AG08395 (cell line): ENCODE measurements around the gene ALDH5A1.
A peak's percentile ranks its signal among the peaks of the same experiment; 100 is the strongest.

Source experiments
- DNase-seq: peaks from one replicate; pipeline ENCODE4 v3.0.0; 2012; ENCODE audit warnings: mixed read lengths, low spot score

Gene ALDH5A1

DNA sequence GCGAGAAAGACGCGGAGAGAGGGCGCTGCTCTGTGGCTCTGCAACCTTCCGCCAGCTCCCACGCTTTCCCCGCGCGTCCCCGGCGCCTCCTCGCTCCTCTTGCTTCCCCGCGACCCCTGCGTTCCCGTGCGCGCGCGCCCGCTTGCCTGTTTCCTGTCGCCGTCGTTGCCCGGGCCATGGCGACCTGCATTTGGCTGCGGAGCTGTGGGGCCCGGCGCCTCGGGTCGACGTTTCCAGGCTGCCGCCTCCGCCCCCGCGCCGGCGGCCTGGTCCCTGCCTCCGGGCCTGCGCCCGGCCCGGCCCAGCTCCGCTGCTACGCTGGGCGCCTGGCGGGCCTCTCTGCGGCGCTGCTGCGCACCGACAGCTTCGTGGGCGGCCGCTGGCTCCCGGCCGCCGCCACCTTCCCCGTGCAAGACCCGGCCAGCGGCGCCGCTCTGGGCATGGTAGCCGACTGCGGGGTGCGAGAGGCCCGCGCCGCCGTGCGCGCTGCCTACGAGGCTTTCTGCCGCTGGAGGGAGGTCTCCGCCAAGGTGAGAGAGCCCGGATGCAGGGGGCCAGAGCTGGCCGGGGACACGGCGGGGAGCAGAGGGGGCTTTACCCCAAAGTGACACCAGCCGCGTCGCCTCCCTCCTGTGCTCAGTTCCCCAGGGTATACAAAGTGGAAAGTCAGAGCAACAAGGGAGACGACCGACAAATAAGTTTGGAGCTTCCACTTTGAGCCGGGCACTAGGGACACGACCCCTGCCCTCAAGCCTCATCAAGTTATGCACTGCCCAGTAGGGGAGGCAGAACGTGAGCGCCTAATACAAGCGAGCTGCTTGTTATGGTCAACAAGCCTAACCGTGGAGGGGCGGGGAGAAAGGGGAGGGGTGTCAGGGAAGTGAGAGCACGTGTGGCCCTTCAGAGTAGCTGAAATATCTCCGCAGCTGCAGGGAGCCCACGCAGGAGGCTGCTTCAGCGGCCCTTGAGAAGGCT is at the start of gene ALDH5A1:
Gene ALDH5A1 (plus strand): TSS at position 149 of the 975 bp plus-strand sequence. CDS start 28 bp downstream, at position 177.
- peak; percentile 57 for DNase-seq

DNA sequence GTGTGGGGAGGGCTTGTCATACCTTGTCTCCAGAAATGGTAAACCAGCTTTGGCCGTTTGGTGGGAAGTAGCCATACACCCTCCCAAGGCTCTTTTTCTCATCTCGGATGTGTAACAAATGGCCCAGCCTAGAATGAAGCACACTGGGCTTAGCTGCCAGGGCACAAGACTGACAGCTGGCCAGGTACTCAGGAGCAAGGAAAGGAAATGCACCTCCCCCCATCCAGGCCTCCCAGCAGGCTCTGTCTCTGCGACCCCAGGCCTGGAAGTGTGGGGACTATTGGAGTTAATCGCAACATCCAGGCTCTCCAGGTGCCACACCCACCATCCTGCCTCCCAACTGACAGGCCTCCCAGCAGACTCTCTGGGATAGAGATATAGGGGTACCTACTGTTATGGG is 49.1 kb upstream of the ALDH5A1 start:
- no peak for DNase-seq

DNA sequence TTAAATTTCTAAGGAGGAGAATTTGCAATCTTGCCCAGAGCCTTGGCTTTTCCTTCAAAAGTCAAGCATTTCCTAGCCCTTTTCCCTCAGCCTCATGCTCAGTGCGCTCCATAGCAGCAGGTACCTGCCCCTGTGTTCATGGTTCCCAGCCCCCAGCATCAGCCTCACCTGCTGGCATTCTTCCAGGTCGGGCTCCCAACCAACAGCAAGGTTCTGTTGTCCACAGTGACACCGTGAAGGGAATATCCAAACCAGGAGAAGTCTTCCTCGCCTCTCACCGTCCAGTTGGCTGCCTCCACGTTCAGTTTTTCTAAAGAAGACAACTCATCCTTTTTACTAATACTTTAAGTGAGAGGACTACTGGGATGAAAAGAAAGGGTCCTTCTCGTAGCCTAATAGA is 48.1 kb upstream of the ALDH5A1 start:
- no peak for DNase-seq

DNA sequence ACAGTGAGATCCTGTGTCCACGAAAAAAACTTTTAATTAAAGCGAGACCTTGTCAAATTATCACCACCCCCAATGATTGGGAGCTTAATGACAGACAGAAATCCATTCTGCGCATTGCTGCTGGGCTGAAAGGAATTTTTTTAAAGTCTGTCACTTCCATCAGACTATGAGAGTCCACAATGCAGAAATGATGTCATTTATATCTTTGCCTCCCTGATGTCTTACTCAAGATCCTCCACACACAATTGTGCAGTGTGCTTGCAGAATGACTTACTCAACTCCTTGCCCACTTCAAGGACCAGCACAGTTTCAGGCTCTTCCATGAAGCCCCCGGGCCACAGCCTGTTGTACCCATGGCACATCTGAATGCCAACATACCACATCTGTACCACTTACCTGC is 46.4 kb upstream of the ALDH5A1 start:
- no peak for DNase-seq

DNA sequence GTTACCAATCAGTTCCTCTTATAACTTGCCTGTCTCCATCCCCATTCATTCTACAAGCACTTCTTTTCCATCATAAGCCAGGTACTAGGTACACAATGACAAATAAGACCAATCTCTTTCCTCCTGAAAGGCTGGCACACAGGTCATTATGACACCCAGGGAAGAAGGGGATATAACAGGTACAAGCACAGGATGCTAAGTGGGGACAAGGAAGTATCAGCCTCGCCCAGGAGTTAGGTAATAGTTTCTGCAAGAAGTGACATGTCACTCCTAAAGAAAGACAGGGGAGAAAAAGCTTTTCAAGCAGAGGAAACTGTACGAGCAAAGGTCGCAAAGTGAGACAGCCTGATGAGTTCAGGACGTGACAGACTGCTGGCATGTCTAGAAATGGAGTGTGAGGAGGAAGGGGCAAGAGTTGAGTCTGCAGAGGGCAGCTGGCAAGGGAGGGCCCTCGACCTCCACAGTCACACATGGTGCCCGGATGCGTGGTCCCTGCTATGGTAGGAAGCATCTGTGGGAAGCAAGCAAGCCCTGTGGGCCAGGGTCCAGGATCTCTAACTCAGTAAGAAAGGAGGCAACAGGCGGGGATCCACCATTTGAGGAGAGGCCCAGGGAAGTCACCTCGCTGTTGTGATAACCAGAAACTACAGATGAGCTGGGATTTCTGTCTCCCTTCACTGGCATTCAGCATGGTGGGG is 45.8 kb upstream of the ALDH5A1 start:
- DNase-seq = no peak

DNA sequence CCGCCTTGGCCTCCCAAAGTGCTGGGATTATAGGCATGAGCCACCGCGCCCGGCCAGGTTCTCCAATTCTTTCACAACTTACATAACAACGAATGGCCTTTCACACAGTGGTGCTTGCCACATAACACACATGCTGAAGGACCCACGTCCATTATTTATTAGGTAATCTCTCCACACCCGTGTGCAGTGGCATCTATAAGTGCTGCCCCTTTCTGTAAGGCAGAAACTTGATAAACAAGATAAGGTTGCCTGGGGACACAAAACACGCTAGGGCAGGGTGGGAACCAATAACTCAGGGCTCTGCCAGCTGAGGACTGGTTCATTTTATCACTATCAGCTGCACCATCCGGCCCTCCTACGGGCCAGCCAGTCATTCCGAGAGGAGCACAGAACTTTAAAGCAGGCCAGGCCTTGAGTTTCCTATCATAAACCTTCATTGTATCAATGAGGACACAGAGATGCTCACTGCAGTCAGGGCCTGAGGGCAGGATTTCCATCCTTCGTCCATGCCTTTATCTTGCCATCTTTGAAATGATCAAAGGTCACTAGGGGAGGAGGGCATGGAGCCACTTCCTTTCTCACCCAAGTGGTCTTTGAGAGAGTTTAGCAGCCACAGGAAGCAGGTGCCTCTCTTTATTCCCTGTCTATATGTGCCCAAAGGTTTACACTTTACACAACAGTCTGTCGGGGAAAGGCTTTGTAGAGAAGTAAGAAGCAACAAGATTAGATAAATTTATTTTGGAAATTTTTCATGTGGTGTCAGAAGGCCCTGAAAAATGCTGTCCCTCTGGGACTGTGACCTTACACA is 43.0 kb upstream of the ALDH5A1 start:
- no peak for DNase-seq

DNA sequence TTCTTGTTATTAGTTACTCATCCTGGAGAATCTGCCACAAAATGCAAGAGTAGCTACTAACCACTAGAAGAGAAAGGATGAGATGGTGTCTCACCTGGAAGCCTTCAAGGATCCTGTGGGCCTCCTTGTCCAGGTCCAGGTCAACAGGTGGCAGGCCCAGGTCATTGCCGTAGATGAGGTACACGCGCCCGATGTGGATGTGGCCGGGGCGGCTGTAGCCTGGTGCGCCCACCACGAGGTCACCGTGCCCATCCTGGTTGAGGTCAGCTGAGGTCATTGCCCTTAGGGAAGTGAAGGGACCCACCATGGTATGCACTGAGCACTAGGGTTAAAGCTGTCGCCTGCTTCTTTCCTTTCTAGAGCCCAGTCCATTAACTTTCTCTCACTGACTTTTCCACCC is 40.8 kb upstream of the ALDH5A1 start:
- DNase-seq = no peak

DNA sequence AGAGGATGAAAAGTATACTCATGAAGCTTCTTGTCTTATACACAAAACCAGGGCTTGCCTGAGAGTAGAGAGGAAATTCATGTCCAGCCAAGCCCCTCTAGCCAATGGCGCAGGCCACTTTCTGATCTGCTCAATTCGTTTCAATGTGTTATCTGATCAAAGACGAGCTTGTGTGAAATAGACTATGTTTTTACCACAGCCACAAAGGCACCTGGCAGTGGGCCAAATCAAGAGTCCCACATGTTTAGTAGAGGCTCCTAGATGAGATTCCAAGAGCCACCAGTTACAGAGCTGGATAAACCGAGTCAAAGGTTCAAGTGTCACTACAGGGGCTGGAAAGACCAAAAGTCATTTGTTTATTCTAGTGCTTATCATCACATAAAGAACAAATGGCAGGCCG is 40.3 kb upstream of the ALDH5A1 start:
- DNase-seq = no peak

DNA sequence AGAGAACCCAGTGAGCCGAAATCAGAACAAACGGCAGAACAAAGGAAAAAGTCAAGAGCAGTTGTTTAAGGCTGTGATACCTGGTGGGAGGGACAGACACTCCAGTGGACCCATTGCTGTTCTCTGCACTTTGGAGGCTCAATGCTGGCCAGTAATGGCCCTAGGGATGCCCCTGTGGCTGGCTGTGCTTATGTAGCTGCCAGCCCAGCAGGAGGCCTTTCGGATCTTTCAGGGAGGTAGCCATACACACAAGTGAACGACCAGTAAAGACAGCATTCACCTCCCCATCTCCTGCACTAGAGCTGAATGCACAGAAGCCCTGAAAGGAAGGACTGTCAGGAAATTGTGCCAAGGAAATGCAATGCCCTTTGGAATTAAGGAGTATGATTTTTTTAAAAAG is 39.7 kb upstream of the ALDH5A1 start:
- DNase-seq = no peak

DNA sequence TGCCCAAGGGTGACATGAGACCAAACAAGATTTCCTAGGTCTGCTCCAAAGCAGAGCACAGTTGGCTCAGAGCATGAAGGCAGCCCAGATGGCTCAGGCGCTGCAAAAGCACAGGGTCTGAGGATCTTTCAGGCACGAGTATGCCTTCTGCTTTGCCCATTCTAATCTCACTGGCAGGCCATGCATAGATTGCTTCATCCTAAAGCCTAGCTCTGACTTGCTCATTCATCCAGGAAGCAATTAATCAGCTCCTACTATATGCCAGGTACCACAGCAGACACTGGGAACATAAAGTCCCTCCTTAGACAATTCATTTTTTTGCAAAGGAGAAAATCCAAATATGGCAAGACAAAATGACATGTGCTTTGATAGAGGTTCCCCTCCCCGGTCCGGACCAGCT is 36.6 kb upstream of the ALDH5A1 start:
- no peak for DNase-seq

DNA sequence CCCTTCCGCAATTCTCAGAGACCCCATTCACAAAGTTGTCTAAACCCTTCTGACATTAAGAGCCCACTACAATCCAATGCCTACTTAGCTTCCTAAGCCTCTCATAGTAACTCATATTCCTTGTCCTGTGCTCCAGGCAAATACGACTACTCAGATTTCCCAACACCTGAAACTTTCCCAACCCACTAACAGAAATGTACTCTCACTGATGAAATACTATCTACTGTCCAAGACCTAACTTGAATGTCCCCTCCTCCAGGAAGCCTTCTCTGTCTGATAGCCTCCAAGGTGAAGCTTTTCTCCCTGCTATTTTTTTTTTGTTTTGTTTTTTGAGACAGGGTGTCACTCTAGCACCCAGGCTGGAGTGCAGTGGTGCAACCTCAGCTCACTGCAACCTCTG is 35.8 kb upstream of the ALDH5A1 start:
- no peak for DNase-seq

DNA sequence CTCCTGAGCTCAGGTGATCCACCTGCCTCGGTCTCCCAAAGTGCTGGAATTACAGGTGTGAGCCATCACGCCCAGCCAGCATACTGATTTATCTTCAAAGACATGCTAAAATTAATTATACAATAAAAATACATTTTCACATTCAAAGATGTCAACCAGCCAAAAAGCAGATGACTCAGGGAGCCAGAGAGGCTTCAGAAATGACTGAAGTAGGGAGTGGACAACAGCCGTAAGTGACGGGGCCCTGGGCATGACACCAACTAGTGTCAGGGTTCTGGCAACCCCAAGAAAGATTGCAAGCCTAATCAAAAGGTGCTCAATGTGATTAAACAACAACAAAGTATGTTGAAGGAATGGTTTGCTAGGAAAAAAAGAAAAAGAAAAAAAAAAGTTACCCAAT is 33.8 kb upstream of the ALDH5A1 start:
- DNase-seq = no peak

DNA sequence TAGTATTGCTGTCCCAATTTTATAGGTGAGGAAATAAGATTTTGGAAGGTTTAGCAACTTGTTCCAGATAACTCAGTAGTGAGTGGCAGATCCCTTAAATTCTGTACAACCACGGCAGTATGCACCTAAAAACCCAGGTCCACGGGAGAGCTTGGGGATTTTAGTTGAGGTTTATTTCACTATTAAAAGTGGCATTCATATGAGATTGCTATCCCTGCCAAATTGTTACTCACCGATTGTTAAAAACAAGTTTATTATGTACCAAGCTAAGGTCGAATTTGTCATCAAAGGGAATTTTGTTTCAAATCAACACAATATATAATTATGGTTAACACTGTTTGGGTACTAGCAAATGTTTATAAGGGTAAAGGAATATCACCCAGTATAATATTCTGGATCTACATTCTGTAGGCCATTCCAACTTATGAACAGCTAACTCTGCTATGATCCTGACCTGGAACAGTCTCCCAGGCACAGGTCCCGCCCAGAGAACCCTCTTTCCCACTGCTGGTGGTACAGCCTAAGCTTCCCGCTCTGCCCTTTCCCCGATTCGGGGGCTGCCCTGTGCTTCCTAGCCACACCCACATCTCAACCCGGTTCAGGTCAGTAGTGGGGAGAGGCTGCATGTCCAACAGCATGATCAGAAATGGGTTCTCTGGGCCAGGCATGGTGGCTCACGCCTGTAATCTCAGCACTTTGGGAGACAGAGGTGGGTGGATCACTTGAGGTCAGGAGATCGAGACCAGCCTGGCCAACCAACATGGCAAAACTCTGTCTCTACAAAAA is 30.3 kb upstream of the ALDH5A1 start:
- no peak for DNase-seq

DNA sequence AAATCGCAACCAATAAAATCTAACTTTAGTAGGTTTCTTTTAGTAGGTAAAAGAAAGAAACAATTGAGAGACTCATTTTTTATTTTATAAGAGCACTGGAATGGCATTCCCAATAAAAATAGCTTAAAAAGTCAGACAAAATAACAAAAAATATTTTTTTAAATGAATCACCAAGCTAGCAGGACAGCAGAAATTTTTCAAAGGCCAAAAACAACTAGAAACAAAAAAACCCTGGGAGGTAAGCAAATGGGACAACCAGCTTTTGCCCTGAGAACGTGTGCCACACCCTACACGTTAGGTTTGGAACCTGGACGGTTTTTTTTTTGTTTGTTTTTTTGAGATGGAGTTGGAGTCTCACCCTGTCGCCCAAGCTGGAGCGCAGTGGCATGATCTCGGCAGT is 25.0 kb upstream of the ALDH5A1 start:
- DNase-seq = no peak

DNA sequence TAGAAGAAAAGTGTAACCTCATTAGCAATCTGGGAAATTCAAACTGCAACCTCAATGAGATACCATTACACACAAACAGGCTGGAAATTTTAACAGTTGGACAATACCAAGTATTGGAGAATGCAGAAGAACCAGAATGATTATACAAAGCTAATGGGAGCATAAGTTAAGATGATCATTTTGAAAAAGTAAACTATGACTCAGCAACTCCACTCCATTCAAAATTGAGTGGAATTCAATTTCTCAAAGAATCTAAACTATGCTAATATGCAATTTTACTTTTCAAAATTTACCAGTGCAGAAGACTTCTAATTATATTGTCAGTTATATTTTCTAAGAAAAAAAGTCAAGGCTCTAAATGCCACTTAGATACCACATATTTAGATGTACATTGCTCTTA is 22.6 kb upstream of the ALDH5A1 start:
- DNase-seq = no peak

DNA sequence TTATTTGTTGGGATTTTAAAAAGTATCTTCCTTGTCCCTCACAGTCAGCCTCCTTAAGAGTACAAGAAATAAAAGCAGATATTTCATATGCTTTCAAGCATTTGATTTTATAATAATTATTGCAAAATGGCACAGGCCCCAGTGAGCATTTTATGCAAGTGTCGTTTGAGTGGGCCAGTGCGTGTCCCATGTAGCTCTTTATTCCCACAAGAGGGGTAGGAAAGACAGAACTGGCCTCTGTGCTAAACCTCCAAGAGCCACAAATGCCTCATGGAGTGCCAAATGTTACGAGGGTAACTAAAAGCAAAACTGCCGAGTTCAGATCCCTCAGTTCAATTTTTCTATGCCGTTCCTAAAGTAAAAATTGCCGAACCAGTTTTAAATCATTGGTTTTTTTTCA is 18.1 kb upstream of the ALDH5A1 start:
- DNase-seq = no peak

DNA sequence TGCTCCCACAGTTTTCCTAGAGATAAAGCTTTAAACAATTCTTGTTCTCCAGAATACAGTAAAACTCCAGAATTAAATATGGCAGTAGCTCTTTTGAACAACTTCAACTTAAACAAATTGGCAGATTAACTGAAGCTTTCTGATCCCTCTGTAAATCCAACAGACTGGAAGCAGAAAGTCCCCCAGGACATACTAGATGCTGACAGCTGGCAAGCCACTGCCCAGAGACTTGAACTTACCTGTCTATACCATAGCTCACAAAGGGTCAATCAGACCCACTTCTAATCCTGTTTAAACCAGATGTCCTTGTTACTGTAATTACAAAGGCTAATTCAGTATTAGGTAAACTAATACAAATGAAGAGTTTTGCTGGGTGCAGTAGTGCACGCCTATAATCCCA is 17.7 kb upstream of the ALDH5A1 start:
- no peak for DNase-seq

DNA sequence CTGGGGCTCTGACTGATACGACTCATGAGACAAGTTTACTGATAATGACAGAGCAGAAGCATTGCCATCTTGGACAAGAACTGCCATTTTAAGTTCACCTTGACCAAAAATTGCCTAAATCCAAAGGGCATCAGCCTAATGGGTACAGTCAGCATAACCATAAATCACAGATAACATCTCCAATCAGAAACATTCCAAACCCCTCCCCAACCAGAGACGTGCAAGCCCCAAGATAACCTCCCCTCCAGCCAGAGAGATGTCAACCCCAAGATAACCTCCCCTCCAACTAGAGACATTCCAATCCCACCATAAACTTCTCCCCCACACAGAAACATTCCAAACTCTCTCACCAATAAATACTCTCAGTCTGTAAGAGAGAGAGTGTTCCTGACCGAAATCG is 15.9 kb upstream of the ALDH5A1 start:
- no peak for DNase-seq

DNA sequence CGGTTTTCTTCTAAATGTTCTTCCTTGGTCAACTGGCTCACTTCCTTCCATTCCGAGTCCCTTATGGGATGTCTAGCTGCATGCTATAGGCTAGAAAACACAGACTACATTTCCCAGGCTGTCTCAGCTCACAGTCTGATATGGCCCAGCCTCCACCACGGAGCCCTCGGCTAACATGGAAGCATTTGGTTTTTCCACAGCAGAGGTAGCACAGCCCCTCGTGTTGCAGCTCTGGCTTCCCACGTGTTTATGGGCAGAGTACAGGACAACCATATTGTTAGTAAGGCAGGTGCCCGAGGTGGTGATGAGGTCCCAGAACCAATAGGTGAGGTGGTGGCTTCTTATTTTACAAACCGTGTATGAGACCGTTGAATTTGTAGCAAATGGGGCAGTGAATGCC is 14.1 kb upstream of the ALDH5A1 start:
- DNase-seq = no peak

DNA sequence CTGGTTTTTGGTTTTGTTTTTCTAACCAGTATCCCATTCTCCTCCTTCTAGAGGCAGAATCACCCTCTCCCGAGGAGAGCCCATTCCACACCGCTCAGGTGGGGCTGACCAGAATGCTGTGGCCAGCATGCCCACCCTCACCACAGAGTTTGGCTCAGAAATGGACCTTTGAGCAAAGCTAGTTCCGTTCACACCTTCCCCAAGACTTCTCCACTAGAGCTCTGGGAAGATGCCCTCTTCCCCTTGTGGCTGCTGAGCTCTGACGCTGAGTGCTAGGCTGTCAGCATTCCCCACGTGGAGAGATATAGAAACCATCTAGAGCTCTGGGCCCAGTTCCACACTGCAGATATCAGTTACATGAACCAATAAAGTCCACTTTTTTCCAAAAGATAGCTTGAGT is 13.3 kb upstream of the ALDH5A1 start:
- no peak for DNase-seq

DNA sequence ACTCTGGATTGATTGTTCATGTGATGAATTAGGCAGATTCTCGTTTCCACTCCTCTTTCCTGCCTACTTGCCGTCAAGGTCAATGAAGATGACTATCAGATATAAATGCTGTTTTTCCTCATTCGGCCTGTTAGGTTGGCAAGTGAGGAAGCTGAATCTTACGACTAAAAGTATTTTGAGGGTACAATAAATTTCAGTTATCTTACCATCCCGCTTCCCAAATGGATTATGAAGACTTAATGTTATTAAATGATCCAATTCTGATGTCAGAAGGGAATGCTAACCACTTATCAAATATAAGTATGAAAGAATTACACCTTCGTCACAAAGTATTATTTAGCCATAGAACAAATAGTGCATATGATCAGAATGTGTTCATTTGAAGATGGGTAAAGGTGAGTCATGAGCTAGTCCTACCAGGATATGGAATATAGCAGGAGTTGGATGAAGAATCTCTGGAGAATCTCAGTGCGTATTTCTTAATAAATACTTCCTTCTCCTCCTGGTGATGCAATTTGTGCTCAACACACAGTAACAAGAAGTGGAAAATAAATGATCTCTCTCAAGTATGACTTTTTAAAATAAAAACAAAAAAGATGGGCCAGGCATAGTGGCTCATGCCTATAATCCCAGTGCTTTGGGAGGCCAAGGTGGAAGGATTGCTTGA is 10.0 kb upstream of the ALDH5A1 start:
- DNase-seq = no peak
